ENCODE data around the gene LDLR.
"Not testable (repeated sequence)": the region's sequence is repeated elsewhere in the genome, so short reads cannot be mapped to it uniquely, and the experiment has no call there.

Gene LDLR

DNA sequence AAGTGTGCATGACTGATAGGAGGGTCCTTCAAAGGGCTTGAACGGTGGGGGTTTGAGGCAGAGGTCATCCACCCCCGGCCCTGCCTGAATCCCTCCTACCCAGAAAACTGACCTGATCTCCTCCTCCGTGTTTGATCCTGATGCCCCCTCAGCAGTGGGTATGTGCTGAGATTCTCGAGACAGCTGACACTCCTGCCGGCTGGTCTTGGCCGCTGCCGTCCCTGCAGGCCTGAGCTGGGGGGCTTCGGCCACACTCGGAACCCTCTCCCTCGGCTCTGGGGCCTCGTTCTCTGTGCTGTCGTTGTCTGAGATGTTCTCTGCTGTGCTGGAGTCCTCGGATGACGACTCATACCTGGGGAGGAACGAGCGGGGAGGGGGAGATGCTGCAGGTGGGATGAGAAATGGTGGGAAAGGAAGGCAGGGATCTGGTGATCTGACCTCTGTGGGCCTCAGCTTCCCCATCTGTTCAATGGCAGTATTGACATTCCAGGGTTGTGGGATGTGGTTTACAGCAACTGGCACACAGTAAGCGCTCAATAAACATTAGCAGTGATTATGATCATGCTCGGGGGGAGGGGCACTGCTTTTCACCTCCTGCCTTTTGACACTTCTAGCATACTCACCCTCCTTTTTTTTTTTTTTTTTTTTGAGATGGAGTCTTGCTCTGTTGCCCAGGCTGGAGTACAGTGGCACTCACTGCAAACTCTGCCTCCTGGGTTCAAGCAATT lies 87.4 kb downstream of the LDLR start:
- no peak for DNase-seq

DNA sequence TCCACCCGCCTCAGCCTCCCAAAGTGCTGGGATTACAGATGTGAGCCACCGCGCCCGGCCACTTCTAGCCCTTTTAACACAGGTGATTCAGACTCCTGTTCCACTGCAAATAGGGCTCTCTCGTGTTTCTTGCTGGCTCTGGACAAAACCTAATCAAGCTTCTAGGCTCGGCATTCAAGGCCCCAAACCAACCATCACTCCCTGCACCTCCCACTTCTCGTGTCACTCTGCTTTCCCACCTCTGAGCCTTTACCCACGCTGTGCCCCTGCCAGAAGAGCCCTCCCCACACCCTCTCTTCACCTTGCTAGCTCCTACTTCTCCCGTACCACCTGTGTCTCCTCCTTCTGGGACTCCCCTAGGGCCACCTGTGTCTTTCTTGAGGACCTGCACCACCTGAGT lies 88.3 kb downstream of the LDLR start:
- no peak for DNase-seq

DNA sequence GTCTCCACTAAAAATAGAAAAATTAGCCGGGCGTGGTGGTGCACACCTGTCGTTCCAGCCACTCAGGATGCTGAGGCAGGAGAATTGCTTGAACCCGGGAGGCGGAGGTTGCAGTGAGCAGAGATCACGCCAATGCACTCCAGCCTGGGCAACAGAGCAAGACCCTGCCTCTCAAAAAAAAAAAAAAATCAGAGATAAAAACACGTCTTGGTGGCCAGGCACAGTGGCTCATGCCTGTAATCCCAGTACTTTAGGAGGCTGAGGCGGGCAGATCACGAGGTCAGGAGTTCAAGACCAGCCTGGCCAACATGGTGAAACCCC lies 89.8 kb downstream of the LDLR start:
- DNase-seq, result not testable (repeated sequence)

DNA sequence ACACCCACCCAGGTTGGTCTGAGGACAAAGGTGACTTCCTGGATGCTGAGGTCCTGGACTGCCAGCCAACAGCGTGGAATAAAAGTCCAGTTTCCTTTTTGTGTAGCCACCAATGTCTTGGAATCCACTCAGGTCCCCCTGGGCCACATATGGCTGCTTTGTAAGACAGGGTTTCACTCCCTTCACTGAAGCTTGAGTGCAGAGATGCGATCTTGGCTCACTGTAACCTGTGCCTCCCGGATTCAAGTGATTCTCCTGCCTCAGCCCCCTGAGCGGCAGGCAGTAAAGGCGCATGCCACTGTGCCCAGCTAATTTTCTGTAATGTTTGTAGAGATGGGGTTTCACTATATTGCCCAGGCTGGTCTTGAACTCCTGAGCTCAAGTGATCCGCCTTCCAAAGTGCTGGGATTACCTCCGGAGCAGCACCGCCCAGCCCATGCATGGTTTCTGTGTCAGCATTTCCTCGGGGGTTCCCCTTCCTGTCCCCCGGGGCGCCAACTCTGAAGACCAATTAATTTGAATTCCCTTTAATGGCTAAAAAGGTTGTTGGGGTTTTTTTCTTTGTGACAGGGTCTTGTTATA lies 90.5 kb downstream of the LDLR start:
- DNase-seq, result no peak

DNA sequence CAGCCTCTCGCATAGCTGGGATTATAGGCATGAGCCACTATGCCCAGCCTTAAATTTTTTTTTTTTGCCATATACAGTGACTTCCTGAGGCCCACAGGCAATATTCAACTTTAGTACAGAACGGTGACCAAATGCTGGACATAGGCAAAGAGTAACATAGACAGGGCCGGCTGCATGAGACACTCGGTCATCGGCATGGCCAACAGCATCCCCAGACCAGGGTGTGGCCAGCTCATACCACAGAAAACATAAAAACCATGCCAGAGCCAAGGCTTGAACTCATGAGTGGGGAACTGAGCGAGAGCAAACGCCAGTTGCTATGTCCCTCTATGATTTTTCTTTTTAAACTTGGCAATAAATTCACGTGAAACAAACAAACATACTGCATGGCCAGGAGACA lies 91.1 kb downstream of the LDLR start:
- no peak for DNase-seq

DNA sequence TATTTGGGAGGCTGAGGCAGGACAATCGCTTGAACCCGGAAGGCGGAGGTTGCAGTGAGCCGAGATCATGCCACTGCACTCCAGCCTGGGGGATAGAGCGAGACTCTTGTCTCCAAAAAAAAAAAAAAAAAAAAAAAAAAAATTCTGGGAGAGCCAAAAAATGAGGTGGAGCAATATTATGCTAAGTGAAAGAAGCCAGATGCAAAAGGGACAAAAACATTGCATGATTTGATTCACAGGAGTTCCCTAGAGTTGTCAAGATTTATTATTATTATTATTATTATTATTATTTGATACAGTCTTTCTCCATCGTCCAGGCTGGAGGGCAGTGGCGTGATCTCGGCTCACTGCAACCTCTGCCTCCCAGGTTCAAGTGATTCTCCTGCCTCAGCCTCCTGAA lies 91.7 kb downstream of the LDLR start:
- not testable (repeated sequence) for DNase-seq

DNA sequence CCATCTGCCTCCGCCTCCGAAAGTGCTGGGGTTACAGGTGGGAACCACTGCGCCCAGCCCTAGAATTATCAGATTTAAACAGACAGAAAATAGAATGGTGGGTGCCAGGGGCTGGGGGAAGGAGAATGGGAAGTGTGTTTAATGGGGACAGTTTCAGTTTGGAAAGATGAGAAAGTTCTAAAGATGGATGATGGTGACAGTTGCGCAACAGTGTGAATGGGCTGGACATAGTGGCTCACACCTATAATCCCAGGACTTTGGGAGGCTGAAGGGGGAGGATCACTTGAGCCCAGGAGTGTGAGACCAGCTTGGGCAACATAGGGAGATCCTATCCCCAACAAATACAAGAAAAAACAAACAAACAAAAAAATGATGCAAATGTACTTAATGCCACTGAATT lies 92.2 kb downstream of the LDLR start:
- DNase-seq, result no peak
